ENCODE results near the gene ZNF14. TPM values are rescaled to one million over a fixed set of nuclear protein-coding genes. Genes with fewer than 3 reads are reported as not detected.
"Not testable (repeated sequence)": the region's sequence is repeated elsewhere in the genome, so short reads cannot be mapped to it uniquely, and the experiment has no call there.

Gene ZNF14
- 1 to 10 TPM; 7.4 to 7.8 TPM for total RNA-seq
- polyA plus RNA-seq, result 8.9 TPM

- Histone ChIP-seq H3K27me3 (ENCODE audit: insufficient read depth, low read length, poor library complexity, severe bottlenecking) (no peaks in the 10 kb centered on the region), H3K36me3 (ENCODE audit: insufficient read depth, low read length) (no peaks in the 10 kb centered on the region), H3K27ac (ENCODE audit: low read depth, low read length) (peak within 1 kb of the TSS; percentile 90), H3K9me3 (ENCODE audit: low read length) (peaks cover 10% of the 10 kb centered on the region), H3K4me1 (ENCODE audit: insufficient read depth, low read length) (peaks cover 15% of the 10 kb centered on the region), H3K4me3 (ENCODE audit: low read length) (peak within 1 kb of the TSS; percentile 75)
- Mint-ChIP-seq H3K4me1 (peaks cover 28 to 45% (median 30%) of the 10 kb centered on the region in 3 donors), H3K36me3 (peaks cover 11 to 40% (median 36%) of the 10 kb centered on the region in 3 donors), H3K27me3 (peaks cover 0 to 2% of the 10 kb centered on the region in 2 donors), H3K9me3 (peaks cover 4 to 25% (median 13%) of the 10 kb centered on the region in 5 donors), H3K27ac (peak within 1 kb of the TSS; percentile 83 to 99 (median 97)), H3K4me3 (peak within 1 kb of the TSS; percentile 92 to 100 (median 99))
- CTCF ChIA-PET, result interaction anchor here (0.6 to 1.5 kb wide), 9 partner anchors 19 to 225 kb away, joined by 3 to 5 read pairs (median 4); partner anchors contain the start of genes ATP13A1 and ZNF506
- POLR2A ChIA-PET, result interaction anchor here (0.5 to 2.0 kb wide), 13 partner anchors 42 to 1453 kb away, joined by 3 to 33 read pairs (median 5); partner anchors contain the start of genes ATP13A1, ZNF101, ZNF253 and ZNF506
- peak; percentile 85 to 94 (median 88) for DNase-seq
These were observed at the start of gene ZNF14 for GRCh38 chr19:19732579-19733501. Gene ZNF14 (minus strand): TSS chr19:19733112. CDS start chr19:19732958, 154 bp downstream.

- Mint-ChIP-seq H3K4me3 (peak overlapping the region in 1 of 7 donors; percentile 27), H3K36me3 (peaks cover 0 to 37% (median 11%) of the 10 kb centered on the region in 3 donors), H3K4me1 (peaks cover 64 to 76% (median 76%) of the 10 kb centered on the region in 3 donors)
- POLR2A ChIA-PET; H3K27ac Mint-ChIP-seq; H3K36me3 ChIP-seq (ENCODE audit: insufficient read depth, low read length); H3K27me3 Mint-ChIP-seq; H3K4me3 ChIP-seq (ENCODE audit: low read length); H3K27ac ChIP-seq (ENCODE audit: low read depth, low read length); H3K9me3 Mint-ChIP-seq; DNase-seq; H3K27me3 ChIP-seq (ENCODE audit: insufficient read depth, low read length, poor library complexity, severe bottlenecking); H3K9me3 ChIP-seq (ENCODE audit: low read length): not testable (repeated sequence)
- CTCF ChIA-PET, result interaction anchor here (0.9 to 1.3 kb wide), 4 partner anchors 10 to 119 kb away, joined by 3 read pairs; partner anchors contain the start of gene ATP13A1
- peaks cover 15% of the 10 kb centered on the region for H3K4me1 ChIP-seq (ENCODE audit: insufficient read depth, low read length)
These were observed 48.9 kb upstream of the ZNF14 start for GRCh38 chr19:19781791-19782190.

- peak overlapping the region; percentile 2 to 89 (median 73) for H3K27ac Mint-ChIP-seq
- peaks cover 0 to 28% (median 10%) of the 10 kb centered on the region in 3 donors for H3K36me3 Mint-ChIP-seq
- H3K4me3 Mint-ChIP-seq, result peak overlapping the region; percentile 79 to 100 (median 95)
- no peaks in the 10 kb centered on the region for H3K9me3 Mint-ChIP-seq
- CTCF ChIA-PET, result no interaction called here
- no peaks in the 10 kb centered on the region for H3K27me3 Mint-ChIP-seq
- Histone ChIP-seq H3K27me3 (ENCODE audit: insufficient read depth, low read length, poor library complexity, severe bottlenecking) (no peaks in the 10 kb centered on the region), H3K27ac (ENCODE audit: low read depth, low read length) (no peak overlapping the region), H3K9me3 (ENCODE audit: low read length) (no peaks in the 10 kb centered on the region), H3K36me3 (ENCODE audit: insufficient read depth, low read length) (no peaks in the 10 kb centered on the region), H3K4me3 (ENCODE audit: low read length) (no peak overlapping the region), H3K4me1 (ENCODE audit: insufficient read depth, low read length) (peaks cover 24% of the 10 kb centered on the region)
- H3K4me1 Mint-ChIP-seq, result peaks cover 66 to 87% (median 69%) of the 10 kb centered on the region in 3 donors
- no peak for DNase-seq
- POLR2A ChIA-PET, result interaction anchor here (0.9 to 1.1 kb wide), 2 partner anchors 43 to 87 kb away, joined by 3 read pairs; partner anchors contain the start of genes ZNF253 and ZNF506
These were observed 45.8 kb upstream of the ZNF14 start for GRCh38 chr19:19778666-19779065.

- Histone ChIP-seq H3K4me1 (ENCODE audit: insufficient read depth, low read length) (peaks cover 24% of the 10 kb centered on the region), H3K27me3 (ENCODE audit: insufficient read depth, low read length, poor library complexity, severe bottlenecking) (no peaks in the 10 kb centered on the region), H3K27ac (ENCODE audit: low read depth, low read length) (no peak overlapping the region), H3K4me3 (ENCODE audit: low read length) (peak overlapping the region; percentile 99), H3K9me3 (ENCODE audit: low read length) (no peaks in the 10 kb centered on the region), H3K36me3 (ENCODE audit: insufficient read depth, low read length) (no peaks in the 10 kb centered on the region)
- Mint-ChIP-seq H3K27ac (peak overlapping the region in 7 of 8 donors; percentile 76 to 99 (median 98)), H3K27me3 (no peaks in the 10 kb centered on the region), H3K9me3 (no peaks in the 10 kb centered on the region), H3K4me1 (peaks cover 61 to 81% (median 63%) of the 10 kb centered on the region in 3 donors), H3K4me3 (peak overlapping the region; percentile 90 to 100 (median 98)), H3K36me3 (peaks cover 0 to 28% (median 10%) of the 10 kb centered on the region in 3 donors)
- no peak for DNase-seq
- POLR2A ChIA-PET, result interaction anchor here (0.6 to 1.8 kb wide), 4 partner anchors 34 to 123 kb away, joined by 3 to 5 read pairs (median 4); partner anchors contain the start of genes ZNF253, ZNF506 and ZNF93
- CTCF ChIA-PET, result interaction anchor here (2.0 kb wide), 1 partner anchor 43 kb away, joined by 7 read pairs; the partner anchor contains the start of gene ZNF506
These were observed 44.8 kb upstream of the ZNF14 start for GRCh38 chr19:19777692-19778091.

- Mint-ChIP-seq H3K27me3 (no peaks in the 10 kb centered on the region), H3K4me3 (peak overlapping the region; percentile 90 to 100 (median 98)), H3K27ac (peak overlapping the region; percentile 76 to 99 (median 98)), H3K4me1 (peaks cover 51 to 71% (median 53%) of the 10 kb centered on the region in 3 donors), H3K9me3 (no peaks in the 10 kb centered on the region), H3K36me3 (peaks cover 0 to 24% (median 7%) of the 10 kb centered on the region in 3 donors)
- no peaks in the 10 kb centered on the region for H3K27me3 ChIP-seq (ENCODE audit: insufficient read depth, low read length, poor library complexity, severe bottlenecking)
- no peaks in the 10 kb centered on the region for H3K36me3 ChIP-seq (ENCODE audit: insufficient read depth, low read length)
- peaks cover 24% of the 10 kb centered on the region for H3K4me1 ChIP-seq (ENCODE audit: insufficient read depth, low read length)
- H3K4me3 ChIP-seq (ENCODE audit: low read length), result peak overlapping the region; percentile 99
- peak; percentile 85 to 92 (median 88) for DNase-seq
- ChIA-PET CTCF (interaction anchor here (1.4 to 2.0 kb wide), 5 partner anchors 14 to 113 kb away, joined by 4 to 9 read pairs (median 5); partner anchors contain the start of genes ATP13A1, ZNF14 and ZNF506), POLR2A (interaction anchor here (0.5 to 2.0 kb wide), 11 partner anchors 11 to 573 kb away, joined by 3 to 23 read pairs (median 6); partner anchors contain the start of genes ATP13A1, NDUFA13, TSSK6 and ZNF101)
- H3K9me3 ChIP-seq (ENCODE audit: low read length), result no peaks in the 10 kb centered on the region
- peak overlapping the region; percentile 70 for H3K27ac ChIP-seq (ENCODE audit: low read depth, low read length)
These were observed 43.5 kb upstream of the ZNF14 start for GRCh38 chr19:19776206-19777008.

GRCh38 chr19:19775891-19776205, 42.9 kb upstream of the ZNF14 start:
- no peaks in the 10 kb centered on the region for H3K9me3 Mint-ChIP-seq
- H3K4me3 Mint-ChIP-seq, result peak overlapping the region; percentile 90 to 100 (median 98)
- H3K27me3 ChIP-seq (ENCODE audit: insufficient read depth, low read length, poor library complexity, severe bottlenecking), result no peaks in the 10 kb centered on the region
- ChIA-PET POLR2A (interaction anchor here (0.5 to 2.0 kb wide), 6 partner anchors 43 to 572 kb away, joined by 4 to 23 read pairs (median 12); partner anchors contain the start of genes ATP13A1, ZNF101, ZNF14 and ZNF506), CTCF (interaction anchor here (0.7 to 1.8 kb wide), 5 partner anchors 14 to 112 kb away, joined by 3 to 9 read pairs (median 5); partner anchors contain the start of genes ATP13A1, ZNF14 and ZNF506)
- no peaks in the 10 kb centered on the region for H3K9me3 ChIP-seq (ENCODE audit: low read length)
- H3K36me3 Mint-ChIP-seq, result peaks cover 0 to 21% (median 8%) of the 10 kb centered on the region in 3 donors
- H3K27ac ChIP-seq (ENCODE audit: low read depth, low read length), result peak overlapping the region; percentile 70
- H3K36me3 ChIP-seq (ENCODE audit: insufficient read depth, low read length), result no peaks in the 10 kb centered on the region
- peak overlapping the region; percentile 76 to 99 (median 98) for H3K27ac Mint-ChIP-seq
- no peaks in the 10 kb centered on the region for H3K27me3 Mint-ChIP-seq
- H3K4me3 ChIP-seq (ENCODE audit: low read length), result peak overlapping the region; percentile 99
- peaks cover 47 to 69% (median 51%) of the 10 kb centered on the region in 3 donors for H3K4me1 Mint-ChIP-seq
- H3K4me1 ChIP-seq (ENCODE audit: insufficient read depth, low read length), result peaks cover 24% of the 10 kb centered on the region
- DNase-seq, result no peak
